Naive B cell (primary cell): ENCODE results near the gene ARHGAP8. TPM values are rescaled to one million over a fixed set of nuclear protein-coding genes. Genes with fewer than 3 reads are reported as not detected.

Experiments
- ATAC-seq, 2 donors: fragments of 150-1000 bp; cut with Tn5 transposase; 2 replicates each; pipeline ENCODE4 v1.10.0; 2021; ENCODE audit warnings: low read depth in 2 of 2, mild to moderate bottlenecking in 2 of 2, moderate library complexity in 2 of 2
- DNase-seq: peaks from one replicate; pipeline ENCODE4 v3.0.0; 2022
- H3K27ac Mint-ChIP-seq, 6 donors: one replicate each; pipeline ENCODE4 v1.8.0; 2020 to 2022; ENCODE audit warnings: mild to moderate bottlenecking in 6 of 6, mixed read lengths in 6 of 6, moderate library complexity in 5 of 6, inconsistent platforms in 2 of 6
- H3K27me3 Mint-ChIP-seq, 3 donors: one replicate each; pipeline ENCODE4 v1.8.0; 2021 to 2022; ENCODE audit warnings: mixed read lengths in 3 of 3, mild to moderate bottlenecking in 1 of 3
- H3K36me3 Mint-ChIP-seq, 2 donors: one replicate each; pipeline ENCODE4 v1.8.0; 2020 to 2022; ENCODE audit warnings: mixed read lengths in 2 of 2, inconsistent platforms in 1 of 2, mild to moderate bottlenecking in 1 of 2
- H3K4me1 Mint-ChIP-seq, 3 donors: one replicate each; pipeline ENCODE4 v1.8.0; 2020 to 2022; ENCODE audit warnings: mixed read lengths in 3 of 3, inconsistent platforms in 1 of 3, mild to moderate bottlenecking in 1 of 3, moderate library complexity in 1 of 3
- H3K4me3 Mint-ChIP-seq, 8 donors: one replicate each; pipeline ENCODE4 v1.8.0; 2020 to 2022; ENCODE audit warnings: mild to moderate bottlenecking in 8 of 8, mixed read lengths in 8 of 8, moderate library complexity in 8 of 8, inconsistent platforms in 2 of 8
- H3K9me3 Mint-ChIP-seq, 7 donors: one replicate each; pipeline ENCODE4 v1.8.0; 2020 to 2022; ENCODE audit warnings: mixed read lengths in 7 of 7, mild to moderate bottlenecking in 5 of 7, inconsistent platforms in 2 of 7, moderate library complexity in 1 of 7
- polyA plus RNA-seq, 6 donors: library from polyadenylated mRNA; unstranded; fragments of 300-500 nt; fragmentation: Illumina TruSeq; gene quantifications; one replicate each; pipeline ENCODE4 v1.2.3, GENCODE V29; 2021; ENCODE audit warnings: low read depth in 6 of 6

ARHGAP8 gene
- polyA plus RNA-seq, 6 donors from 2014 or later: 0.17 TPM; not detected in 5

DNA sequence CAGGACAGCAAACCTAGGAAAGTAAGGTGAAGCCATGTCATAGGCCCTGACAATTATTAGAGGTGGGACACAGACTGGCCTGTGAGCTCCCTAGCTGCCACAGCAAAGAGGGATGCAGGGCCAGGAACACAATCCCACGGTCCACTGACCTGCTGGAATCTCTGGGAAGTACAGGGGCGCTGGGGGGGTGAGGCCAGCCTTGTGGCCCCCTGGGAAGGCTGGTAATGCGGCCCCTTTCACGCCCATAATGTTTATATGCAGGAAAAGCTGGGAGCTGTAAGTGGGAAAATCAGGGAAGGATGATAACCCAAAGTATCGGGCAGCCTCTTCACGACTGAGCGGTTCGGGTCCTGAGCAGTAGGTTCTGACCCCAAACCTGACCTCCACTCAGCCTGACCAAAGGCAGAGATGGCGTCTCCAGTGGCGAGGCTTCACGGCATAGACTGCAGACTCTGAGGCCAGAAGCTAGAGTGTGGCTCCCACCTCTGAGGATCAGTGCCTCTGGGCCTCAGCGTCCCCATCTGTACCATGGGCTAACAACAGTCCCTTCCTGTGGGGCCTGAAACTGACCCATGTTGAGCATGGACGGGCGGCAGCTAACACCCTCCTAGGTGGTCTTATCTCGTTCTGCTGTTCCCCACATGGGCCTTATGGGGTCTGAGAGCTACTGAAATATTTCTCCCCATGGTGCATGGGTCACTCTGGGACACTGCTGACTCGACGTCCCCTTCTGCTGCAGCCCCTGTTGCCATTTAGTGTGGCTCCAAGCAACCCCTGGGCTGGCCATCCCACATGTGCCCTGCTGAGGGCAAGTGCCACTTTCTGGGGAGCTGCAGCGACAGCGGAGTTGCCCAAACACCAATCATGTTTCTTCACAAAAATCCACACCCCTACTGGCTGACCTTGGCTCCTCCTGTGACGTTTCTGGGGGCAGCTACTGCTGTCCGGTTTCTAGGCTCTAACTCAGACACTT, 155.7 kb downstream of the ARHGAP8 start:
- H3K4me1 Mint-ChIP-seq: no peaks in the 10 kb centered on the region
- DNase-seq: no peak

DNA sequence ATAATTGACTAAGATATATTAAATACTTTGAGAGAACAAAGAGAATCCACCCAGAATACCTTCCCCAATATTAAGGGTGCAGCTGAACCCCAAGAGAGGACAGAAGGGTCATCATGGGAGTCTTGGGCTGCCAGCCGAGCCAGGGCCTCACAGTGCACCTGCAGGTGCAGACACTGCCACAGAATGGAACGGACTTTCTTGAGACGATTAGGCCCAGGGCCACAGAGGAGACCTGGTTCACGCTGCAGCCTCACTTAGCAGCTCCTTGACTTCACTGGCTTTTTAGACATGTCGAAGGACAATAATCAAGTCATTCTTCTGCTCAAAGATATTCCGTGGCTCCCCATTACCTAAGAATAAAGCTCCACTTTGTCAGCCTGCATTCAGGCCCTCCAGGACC, 156.9 kb downstream of the ARHGAP8 start:
- DNase-seq (no peak), ATAC-seq (no peak)
- H3K4me3 Mint-ChIP-seq: no peak overlapping the region
- H3K27me3 Mint-ChIP-seq: peaks cover 11 to 34% (median 12%) of the 10 kb centered on the region in 3 donors
- H3K9me3 Mint-ChIP-seq: peaks cover 16 to 31% (median 24%) of the 10 kb centered on the region in 7 donors
- no peaks in the 10 kb centered on the region for H3K4me1 Mint-ChIP-seq
- H3K36me3 Mint-ChIP-seq: peaks cover 6 to 20% of the 10 kb centered on the region in 2 donors
- no peak overlapping the region for H3K27ac Mint-ChIP-seq

More for the DNA sequence above, 155.7 kb downstream of the ARHGAP8 start:
- no peak for ATAC-seq
- Mint-ChIP-seq H3K27me3 (peaks cover 12 to 46% (median 21%) of the 10 kb centered on the region in 3 donors), H3K27ac (no peak overlapping the region), H3K36me3 (peaks cover 8 to 22% of the 10 kb centered on the region in 2 donors), H3K4me3 (no peak overlapping the region), H3K9me3 (peaks cover 16 to 33% (median 25%) of the 10 kb centered on the region in 7 donors)

Other genes starting within 250 kb of the ARHGAP8 start
- gene PRR5, start 50.4 kb upstream of the ARHGAP8 start, polyA plus RNA-seq: 10 to 100 TPM in 1 of 6 donors, 1 to 10 TPM in 5; 5.4 to 10.9 (median 7.6) TPM